ENCODE data around the gene BTBD2. TPM values are rescaled to one million over a fixed set of nuclear protein-coding genes. Genes with fewer than 3 reads are reported as not detected.
A peak's percentile ranks its signal among the peaks of the same experiment; 100 is the strongest.

The BTBD2 gene
- total and polyA plus RNA-seq, 2 donors (not counting 1 experiment from before 2014, with no cell fraction given) = 75.2 to 85.6 TPM

DNA sequence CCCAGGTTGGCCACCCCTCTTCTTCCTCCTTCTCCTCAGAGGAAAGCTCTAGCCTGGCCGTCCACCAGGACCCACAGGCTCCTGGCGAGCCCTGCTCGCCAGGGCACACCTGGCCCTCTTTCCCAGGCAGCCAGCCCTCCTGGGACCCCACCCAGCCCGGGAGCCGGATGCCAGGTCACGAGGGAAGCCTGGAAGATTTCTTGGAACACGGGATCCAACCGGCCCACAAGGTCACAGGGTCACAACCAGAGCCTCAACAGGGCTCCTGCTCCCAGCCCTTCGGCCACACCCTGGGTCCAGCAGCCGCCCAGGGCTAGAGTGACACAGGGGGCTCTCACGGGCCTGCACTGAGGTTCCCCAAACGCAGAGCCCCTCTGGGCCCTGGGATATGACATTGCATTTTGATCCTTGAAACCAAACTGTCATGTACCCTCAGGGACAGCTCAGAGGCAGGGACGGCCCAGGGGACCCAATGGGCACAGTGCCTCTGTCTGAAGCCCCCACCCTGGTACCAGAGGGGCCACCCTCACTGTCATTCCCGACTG is 30.1 kb upstream of the BTBD2 start:
- ATAC-seq (ENCODE audit: low read depth) (no peak), DNase-seq (no peak)
- Histone ChIP-seq H3K36me3 (replicated peaks in 1 of 2; ENCODE audit: control extremely low read depth in 1 of 2, control insufficient read depth in 1 of 2, extremely low read depth in 1 of 2, insufficient read depth in 2 of 2, low read length in 1 of 2) (peaks cover 0 to 82% of the 10 kb centered on the region in 2 experiments), H4K20me1 (ENCODE audit: control insufficient read depth, insufficient read depth, low read length, poor library complexity, severe bottlenecking) (peaks cover 96% of the 10 kb centered on the region), H3K9ac (ENCODE audit: low read length) (no peak overlapping the region), H3K4me3 (ENCODE audit: control extremely low read depth in 1 of 5, extremely low read depth in 1 of 5, insufficient read depth in 1 of 5, low read depth in 2 of 5, low read length in 4 of 5) (no peak overlapping the region), H3K27me3 (replicated peaks in 1 of 4; ENCODE audit: control extremely low read depth in 1 of 4, control insufficient read depth in 3 of 4, insufficient read depth in 4 of 4, low read length in 3 of 4) (no peaks in the 10 kb centered on the region), H3K79me2 (ENCODE audit: control insufficient read depth, insufficient read depth, low read length) (peaks cover 93% of the 10 kb centered on the region), H3K27ac (ENCODE audit: low read length in 2 of 2) (peak overlapping the region; percentile 18 to 55), H3K4me2 (replicated peaks; ENCODE audit: low read depth, low read length, poor library complexity, severe bottlenecking) (peak overlapping the region; percentile 92), H2AFZ (ENCODE audit: insufficient read depth, low read depth, low read length, poor library complexity, severe bottlenecking) (no peak overlapping the region), H3K9me3 (ENCODE audit: control extremely low read depth in 1 of 3, control insufficient read depth in 2 of 3, insufficient read depth in 1 of 3, low read length in 2 of 3) (peaks cover 0 to under 1% (median 0%) of the 10 kb centered on the region in 3 donors), H3K4me1 (ENCODE audit: control insufficient read depth in 2 of 2, insufficient read depth in 2 of 2, low read length in 2 of 2) (peaks cover 83 to 91% of the 10 kb centered on the region in 2 donors)
- H3K9me3 Mint-ChIP-seq (ENCODE audit: insufficient read depth) = no peaks in the 10 kb centered on the region
- H3K4me1 Mint-ChIP-seq = peaks cover 71% of the 10 kb centered on the region
- peak overlapping the region; percentile 83 for H3K27ac Mint-ChIP-seq
- intact Hi-C loops (cut with micrococcal nuclease) = no loop called here
- peak overlapping the region; percentile 69 for H3K4me3 Mint-ChIP-seq
- 87% methylated on average over 14 of the region's 14 CpGs for WGBS (ENCODE audit: insufficient coverage)
- no peaks in the 10 kb centered on the region for H3K27me3 Mint-ChIP-seq
- CTCF ChIA-PET = no interaction called here
- no peak for TF ChIP-seq CTCF (IDR thresholded peaks at IDR 0.05)
- no peak for TF ChIP-seq EZH2 (IDR thresholded peaks at IDR 0.05; ENCODE audit: borderline replicate concordance, insufficient read depth, low read depth, low read length, poor library complexity, severe bottlenecking)
- POLR2A ChIA-PET = interaction anchor here (0.6 to 8.2 kb wide), 3 partner anchors 26 to 49 kb away, joined by 6 to 111 read pairs (median 69); partner anchors contain the start of genes IZUMO4 and MOB3A

- ATAC-seq (ENCODE audit: low read depth) = no peak
- WGBS (ENCODE audit: insufficient coverage) = 89% methylated on average over 18 of the region's 18 CpGs
- Histone ChIP-seq H3K4me3 (ENCODE audit: control extremely low read depth in 1 of 5, extremely low read depth in 1 of 5, insufficient read depth in 1 of 5, low read depth in 2 of 5, low read length in 4 of 5) (no peak overlapping the region), H3K4me2 (replicated peaks; ENCODE audit: low read depth, low read length, poor library complexity, severe bottlenecking) (peak overlapping the region; percentile 92), H3K9ac (ENCODE audit: low read length) (no peak overlapping the region), H2AFZ (ENCODE audit: insufficient read depth, low read depth, low read length, poor library complexity, severe bottlenecking) (no peak overlapping the region), H3K4me1 (ENCODE audit: control insufficient read depth in 2 of 2, insufficient read depth in 2 of 2, low read length in 2 of 2) (peaks cover 83 to 94% of the 10 kb centered on the region in 2 donors), H3K27ac (ENCODE audit: low read length in 2 of 2) (peak overlapping the region; percentile 62 to 78), H3K27me3 (replicated peaks in 1 of 4; ENCODE audit: control extremely low read depth in 1 of 4, control insufficient read depth in 3 of 4, insufficient read depth in 4 of 4, low read length in 3 of 4) (no peaks in the 10 kb centered on the region), H3K36me3 (replicated peaks in 1 of 2; ENCODE audit: control extremely low read depth in 1 of 2, control insufficient read depth in 1 of 2, extremely low read depth in 1 of 2, insufficient read depth in 2 of 2, low read length in 1 of 2) (peaks cover 0 to 88% of the 10 kb centered on the region in 2 experiments), H4K20me1 (ENCODE audit: control insufficient read depth, insufficient read depth, low read length, poor library complexity, severe bottlenecking) (peaks cover 96% of the 10 kb centered on the region), H3K79me2 (ENCODE audit: control insufficient read depth, insufficient read depth, low read length) (peaks cover 92% of the 10 kb centered on the region), H3K9me3 (ENCODE audit: control extremely low read depth in 1 of 3, control insufficient read depth in 2 of 3, insufficient read depth in 1 of 3, low read length in 2 of 3) (peaks cover 0 to 3% (median 0%) of the 10 kb centered on the region in 3 donors)
- Mint-ChIP-seq H3K9me3 (ENCODE audit: insufficient read depth) (no peaks in the 10 kb centered on the region), H3K27ac (peak overlapping the region; percentile 83), H3K4me3 (peak overlapping the region; percentile 69), H3K4me1 (peaks cover 73% of the 10 kb centered on the region), H3K27me3 (no peaks in the 10 kb centered on the region)
- DNase-seq = peak; percentile 53
- ChIA-PET CTCF (no interaction called here), POLR2A (interaction anchor here (0.6 to 7.4 kb wide), 3 partner anchors 25 to 42 kb away, joined by 6 to 69 read pairs (median 69); no protein-coding TSS in a partner anchor)
- intact Hi-C loops (cut with micrococcal nuclease) = no loop called here
- no peak for TF ChIP-seq EZH2 (IDR thresholded peaks at IDR 0.05; ENCODE audit: borderline replicate concordance, insufficient read depth, low read depth, low read length, poor library complexity, severe bottlenecking)
- TF ChIP-seq CTCF (IDR thresholded peaks at IDR 0.05) = no peak
These were observed 29.4 kb upstream of the BTBD2 start for GRCh38 chr19:2044709-2045500.

Measured in B cell (primary cell).